Breast epithelium (tissue), 4 donors: ENCODE data around the gene EPHA3. TPM values are rescaled to one million over a fixed set of nuclear protein-coding genes. Genes with fewer than 3 reads are reported as not detected.

Experiments
- DNase-seq, 2 donors: peaks; one replicate each; pipeline ENCODE4 v3.0.0-alpha.2; 2019; ENCODE audit warnings: low spot score in 2 of 2
- H3K27ac ChIP-seq, 2 donors: fragments of 200-600 bp; sonication (generic) in 1 of 2; one replicate each; pipeline ENCODE4 v1.5.1; 2016 to 2019; ENCODE audit warnings: mild to moderate bottlenecking in 1 of 2
- H3K27me3 ChIP-seq, 2 donors: fragments of 200-600 bp; sonication (generic) in 1 of 2; one replicate each; pipeline versions ENCODE4 v1.5.1 to v1.6.0; 2017 to 2019; ENCODE audit warnings: control low read depth in 1 of 2, mild to moderate bottlenecking in 1 of 2
- H3K36me3 ChIP-seq: fragments of 200-600 bp; one replicate; pipeline ENCODE4 v1.5.1; 2019
- H3K4me1 ChIP-seq, 2 donors: fragments of 200-600 bp; sonication (generic); one replicate each; pipeline ENCODE4 v1.5.1; 2016 to 2019; ENCODE audit warnings: control low read depth in 1 of 2
- H3K4me3 ChIP-seq, 3 donors: fragments of 200-600 bp; sonication (generic); 1 replicate in 2 of 3; 2 replicates in 1 of 3; pipeline ENCODE4 v1.5.1; 2016 to 2019; ENCODE audit warnings: mild to moderate bottlenecking in 3 of 3, moderate library complexity in 2 of 3
- H3K9me3 ChIP-seq, 2 donors: fragments of 200-600 bp; sonication (generic) in 1 of 2; one replicate each; pipeline ENCODE4 v1.5.1; 2016 to 2019; ENCODE audit warnings: control low read depth in 1 of 2
- CTCF ChIP-seq, 3 donors: fragments of 450-650 bp; IDR thresholded peaks; one replicate each; pipeline ENCODE4 v1.5.1; 2016 to 2017; ENCODE audit warnings: antibody characterized with exemption in 3 of 3, mild to moderate bottlenecking in 3 of 3, moderate library complexity in 3 of 3
- POLR2A ChIP-seq: fragments of 450-650 bp; IDR thresholded peaks from one replicate; pipeline ENCODE4 v1.6.1; 2016; ENCODE audit warnings: antibody characterized with exemption, mild to moderate bottlenecking, moderate library complexity
- POLR2AphosphoS5 ChIP-seq, 3 donors: sonication (generic); formaldehyde crosslinking; IDR thresholded peaks; one replicate each; pipeline ENCODE4 v1.6.1; 2017; ENCODE audit warnings: antibody characterized with exemption in 3 of 3
- intact Hi-C: fragments of 100-400 bp; cut with DNase I; formaldehyde crosslinking; loops from one replicate; pipeline ENCODE4 v1.15.1; 2023; ENCODE audit warnings: low total_unique reads
- total RNA-seq, 3 donors: library from RNA; depleted of rRNA; stranded (reverse); fragments of >200 nt; gene quantifications; one replicate each; pipeline ENCODE4 v1.1.0, GENCODE V29; 2016

EPHA3 gene
- total RNA-seq, 3 donors from 2014 or later = 1.0 to 3.9 (median 3.7) TPM

- TF ChIP-seq CTCF (IDR thresholded peaks at IDR 0.05) (no peak), POLR2AphosphoS5 (IDR thresholded peaks at IDR 0.05) (no peak), POLR2A (no peak)
- intact Hi-C loops = no loop called here
- H3K27me3 ChIP-seq = peaks cover 0 to 3% of the 10 kb centered on the region in 2 donors
Measured at GRCh38 chr3:89101251-89101650, 6.2 kb upstream of the EPHA3 start.

GRCh38 chr3:89101921-89102320 lies 5.5 kb upstream of the EPHA3 start:
- intact Hi-C loops = no loop called here
- TF ChIP-seq POLR2AphosphoS5 (IDR thresholded peaks at IDR 0.05) = no peak
- TF ChIP-seq POLR2A = no peak
- no peak for TF ChIP-seq CTCF (IDR thresholded peaks at IDR 0.05)

More at GRCh38 chr3:89101251-89101650, 6.2 kb upstream of the EPHA3 start:
- no peaks in the 10 kb centered on the region for H3K36me3 ChIP-seq
- H3K4me3 ChIP-seq = no peak overlapping the region
- DNase-seq = no peak
- H3K4me1 ChIP-seq = no peaks in the 10 kb centered on the region
- no peak overlapping the region for H3K27ac ChIP-seq
- H3K9me3 ChIP-seq = no peaks in the 10 kb centered on the region

GRCh38 chr3:89104499-89104898 lies 2.9 kb upstream of the EPHA3 start:
- intact Hi-C loops = no loop called here
- Histone ChIP-seq H3K27ac (no peak overlapping the region), H3K9me3 (no peaks in the 10 kb centered on the region), H3K36me3 (no peaks in the 10 kb centered on the region), H3K4me3 (no peak overlapping the region), H3K27me3 (peaks cover 0 to 32% of the 10 kb centered on the region in 2 donors), H3K4me1 (no peaks in the 10 kb centered on the region)
- TF ChIP-seq POLR2AphosphoS5 (IDR thresholded peaks at IDR 0.05) (no peak), POLR2A (no peak), CTCF (IDR thresholded peaks at IDR 0.05) (no peak)
- DNase-seq = no peak

More at GRCh38 chr3:89101921-89102320, 5.5 kb upstream of the EPHA3 start:
- Histone ChIP-seq H3K27ac (no peak overlapping the region), H3K36me3 (no peaks in the 10 kb centered on the region), H3K9me3 (no peaks in the 10 kb centered on the region), H3K27me3 (peaks cover 0 to 10% of the 10 kb centered on the region in 2 donors), H3K4me1 (no peaks in the 10 kb centered on the region), H3K4me3 (no peak overlapping the region)
- DNase-seq = no peak

- no peaks in the 10 kb centered on the region for H3K36me3 ChIP-seq
- H3K4me1 ChIP-seq = no peaks in the 10 kb centered on the region
- H3K27me3 ChIP-seq = peaks cover 0 to 37% of the 10 kb centered on the region in 2 donors
- no peak overlapping the region for H3K27ac ChIP-seq
- intact Hi-C loops = no loop called here
- TF ChIP-seq POLR2A = no peak
- no peak for TF ChIP-seq CTCF (IDR thresholded peaks at IDR 0.05)
- TF ChIP-seq POLR2AphosphoS5 (IDR thresholded peaks at IDR 0.05) = no peak
- H3K4me3 ChIP-seq = no peak overlapping the region
- no peak for DNase-seq
- no peaks in the 10 kb centered on the region for H3K9me3 ChIP-seq
Measured at GRCh38 chr3:89105503-89105902, 1.9 kb upstream of the EPHA3 start.

GRCh38 chr3:89108291-89108550 lies 800 bp downstream of the EPHA3 start:
- no peak for DNase-seq
- no peak for TF ChIP-seq POLR2A
- no peak for TF ChIP-seq POLR2AphosphoS5 (IDR thresholded peaks at IDR 0.05)
- no peak for TF ChIP-seq CTCF (IDR thresholded peaks at IDR 0.05)
- no peaks in the 10 kb centered on the region for H3K9me3 ChIP-seq
- H3K27me3 ChIP-seq = peaks cover 0 to 45% of the 10 kb centered on the region in 2 donors
- peak overlapping the region; percentile 29 to 64 (median 39) for H3K4me3 ChIP-seq
- intact Hi-C loops = no loop called here
- H3K4me1 ChIP-seq = no peaks in the 10 kb centered on the region
- H3K27ac ChIP-seq = no peak overlapping the region
- no peaks in the 10 kb centered on the region for H3K36me3 ChIP-seq
